Karpas-422 (cell line): ENCODE data around the gene E2F4. TPM values are rescaled to one million over a fixed set of nuclear protein-coding genes. Genes with fewer than 3 reads are reported as not detected.

ENCODE experiments used
- DNase-seq: peaks from one replicate; pipeline ENCODE4 v3.0.0-alpha.2; 2015
- H2AFZ ChIP-seq: fragments of 200-600 bp; sonication (generic); 2 replicates; pipeline ENCODE4 v1.6.1; 2014; ENCODE audit warnings: antibody characterized with exemption, low read length, mixed read lengths
- H3K27ac ChIP-seq: fragments of 200-600 bp; sonication (generic); 2 replicates; pipeline ENCODE4 v1.5.1; 2014; ENCODE audit warnings: mild to moderate bottlenecking, low read length, moderate library complexity
- H3K27me3 ChIP-seq: fragments of 200-600 bp; sonication (generic); 2 replicates; pipeline ENCODE4 v1.6.1; 2014; ENCODE audit warnings: low read length, mixed read lengths
- H3K36me3 ChIP-seq: fragments of 200-600 bp; sonication (generic); 2 replicates; pipeline ENCODE4 v1.6.1; 2014; ENCODE audit warnings: low read length, mixed read lengths; ENCODE audit not compliant: insufficient read depth
- H3K4me1 ChIP-seq: fragments of 200-600 bp; sonication (generic); 2 replicates; pipeline ENCODE4 v1.6.1; 2014; ENCODE audit warnings: mild to moderate bottlenecking, low read length, mixed read lengths
- H3K4me2 ChIP-seq: fragments of 200-600 bp; sonication (generic); 2 replicates; pipeline ENCODE4 v1.6.1; 2014; ENCODE audit warnings: low read length, low read depth, mild to moderate bottlenecking; ENCODE audit not compliant: poor library complexity, severe bottlenecking
- H3K4me3 ChIP-seq: fragments of 200-600 bp; sonication (generic); 2 replicates; pipeline ENCODE4 v1.5.1; 2014; ENCODE audit warnings: mild to moderate bottlenecking, antibody characterized with exemption, low read length, mixed read lengths
- H3K79me2 ChIP-seq: fragments of 200-600 bp; sonication (generic); 2 replicates; pipeline ENCODE4 v1.6.1; 2014; ENCODE audit warnings: mild to moderate bottlenecking, low read length, mixed read lengths
- H3K9ac ChIP-seq: fragments of 200-600 bp; sonication (generic); 2 replicates; pipeline ENCODE4 v1.6.0; 2014; ENCODE audit warnings: low read length
- H3K9me2 ChIP-seq: fragments of 200-600 bp; sonication (generic), shearing (Covaris generic); replicated peaks from 2 replicates; pipeline ENCODE4 v1.6.0; 2014; ENCODE audit warnings: mild to moderate bottlenecking, low read length, moderate library complexity; ENCODE audit not compliant: insufficient read depth
- H3K9me3 ChIP-seq: fragments of 300-700, 200-600 bp; sonication (generic); 2 replicates; pipeline ENCODE4 v1.6.1; 2014; ENCODE audit warnings: low read length, mixed read lengths
- H4K20me1 ChIP-seq: fragments of 200-600 bp; sonication (generic); 2 replicates; pipeline ENCODE4 v1.6.1; 2014; ENCODE audit warnings: mild to moderate bottlenecking, antibody characterized with exemption, low read length, low read depth; ENCODE audit not compliant: insufficient read depth
- total RNA-seq: library from RNA; depleted of rRNA; stranded (reverse); fragments of >200 nt; shearing (Covaris generic); gene quantifications from 2 replicates; pipeline ENCODE4 v1.2.3, GENCODE V29; 2014; ENCODE audit warnings: low replicate concordance

The E2F4 gene
- total RNA-seq, 1 experiment from 2014 or later, result 109 TPM

DNA sequence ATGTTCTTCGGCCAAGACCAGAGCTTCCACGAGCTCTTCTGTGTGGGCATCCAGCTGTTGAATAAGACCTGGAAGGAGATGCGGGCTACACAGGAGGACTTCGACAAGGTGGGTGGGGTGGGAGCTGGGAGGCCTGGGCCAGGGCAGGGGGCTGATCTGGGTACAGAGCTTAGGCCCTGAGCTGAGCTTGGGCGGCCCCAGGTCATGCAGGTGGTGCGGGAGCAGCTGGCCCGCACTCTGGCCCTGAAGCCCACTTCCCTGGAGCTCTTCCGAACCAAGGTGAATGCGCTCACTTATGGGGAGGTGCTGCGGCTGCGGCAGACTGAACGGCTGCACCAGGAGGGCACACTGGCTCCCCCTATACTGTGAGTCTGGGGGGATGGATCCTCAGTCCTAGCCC lies 10.5 kb downstream of the E2F4 start:
- peaks cover 6% of the 10 kb centered on the region; the same call in 1 of the 2 replicates for H3K36me3 ChIP-seq
- no peak overlapping the region for H2AFZ ChIP-seq
- H3K79me2 ChIP-seq, result no peaks in the 10 kb centered on the region
- no peaks in the 10 kb centered on the region for H3K9me2 ChIP-seq
- H3K9me3 ChIP-seq, result no peaks in the 10 kb centered on the region
- H3K27me3 ChIP-seq, result no peaks in the 10 kb centered on the region
- H3K4me1 ChIP-seq, result no peaks in the 10 kb centered on the region
- no peak overlapping the region for H3K27ac ChIP-seq
- no peak overlapping the region for H3K4me3 ChIP-seq
- peaks cover 6% of the 10 kb centered on the region; the same call in 1 of the 2 replicates for H4K20me1 ChIP-seq
- no peak overlapping the region for H3K9ac ChIP-seq
- DNase-seq, result no peak
- no peak overlapping the region for H3K4me2 ChIP-seq

DNA sequence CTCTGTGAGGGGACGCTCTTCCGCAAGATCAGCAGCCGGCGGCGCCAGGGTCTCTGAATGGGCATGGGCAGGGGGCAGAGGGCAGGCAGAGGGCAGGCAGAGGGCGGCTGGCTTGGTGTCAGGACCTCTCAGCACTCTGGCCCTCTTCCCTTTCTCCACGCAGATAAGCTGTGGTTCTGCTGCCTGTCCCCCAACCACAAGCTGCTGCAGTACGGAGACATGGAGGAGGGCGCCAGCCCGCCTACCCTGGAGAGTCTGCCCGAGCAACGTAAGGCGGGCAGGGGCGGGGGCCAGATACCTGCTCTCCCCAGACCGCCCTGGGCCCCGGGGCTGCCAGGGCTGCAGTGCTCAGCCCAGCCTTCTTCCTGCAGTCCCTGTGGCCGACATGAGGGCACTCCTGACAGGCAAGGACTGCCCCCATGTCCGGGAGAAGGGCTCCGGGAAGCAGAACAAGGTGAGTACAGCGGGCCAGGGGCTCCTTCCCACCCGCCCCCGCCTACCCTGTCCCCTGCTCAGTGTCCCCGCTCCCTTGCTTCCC lies 11.1 kb downstream of the E2F4 start:
- H3K9me2 ChIP-seq, result no peaks in the 10 kb centered on the region
- no peaks in the 10 kb centered on the region for H3K79me2 ChIP-seq
- peaks cover 1% of the 10 kb centered on the region; the same call in 1 of the 2 replicates for H4K20me1 ChIP-seq
- H2AFZ ChIP-seq, result no peak overlapping the region
- no peak for DNase-seq
- peaks cover 6% of the 10 kb centered on the region; the same call in 1 of the 2 replicates for H3K36me3 ChIP-seq
- H3K27me3 ChIP-seq, result no peaks in the 10 kb centered on the region
- no peaks in the 10 kb centered on the region for H3K4me1 ChIP-seq
- H3K4me3 ChIP-seq, result no peak overlapping the region
- H3K27ac ChIP-seq, result no peak overlapping the region
- no peak overlapping the region for H3K9ac ChIP-seq
- H3K4me2 ChIP-seq, result no peak overlapping the region
- H3K9me3 ChIP-seq, result no peaks in the 10 kb centered on the region

DNA sequence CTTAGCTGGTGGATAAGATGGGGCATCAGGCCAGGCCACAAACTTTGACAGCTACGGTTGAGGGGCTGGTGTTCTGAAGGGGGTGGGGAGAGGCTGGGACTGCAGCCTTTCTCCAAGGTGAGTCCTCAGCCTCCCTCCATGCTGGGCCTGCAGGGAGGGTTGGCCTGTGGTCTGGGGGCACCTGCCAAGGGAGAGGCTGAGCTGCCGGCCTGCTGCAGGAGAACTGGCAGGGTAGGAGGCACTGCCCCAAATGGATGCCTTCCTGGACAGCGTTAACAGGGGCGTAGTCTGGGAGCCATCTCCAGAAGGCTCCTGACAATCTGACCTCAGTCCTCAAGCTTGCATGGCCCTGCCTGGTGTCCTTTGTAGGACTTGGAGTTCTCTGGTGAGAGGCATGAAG lies 12.1 kb downstream of the E2F4 start:
- H3K4me2 ChIP-seq, result no peak overlapping the region
- H3K36me3 ChIP-seq, result 0 out of 2 replicates have a peak, but pooled peaks cover 2% of the 10 kb centered on the region
- no peak overlapping the region for H3K9ac ChIP-seq
- no peaks in the 10 kb centered on the region for H3K27me3 ChIP-seq
- no peak overlapping the region for H3K4me3 ChIP-seq
- no peak overlapping the region for H2AFZ ChIP-seq
- no peaks in the 10 kb centered on the region for H3K79me2 ChIP-seq
- H4K20me1 ChIP-seq, result peaks cover 4% of the 10 kb centered on the region; the same call in 1 of the 2 replicates
- no peak for DNase-seq
- H3K4me1 ChIP-seq, result no peaks in the 10 kb centered on the region
- no peaks in the 10 kb centered on the region for H3K9me3 ChIP-seq
- no peak overlapping the region for H3K27ac ChIP-seq
- H3K9me2 ChIP-seq, result no peaks in the 10 kb centered on the region

DNA sequence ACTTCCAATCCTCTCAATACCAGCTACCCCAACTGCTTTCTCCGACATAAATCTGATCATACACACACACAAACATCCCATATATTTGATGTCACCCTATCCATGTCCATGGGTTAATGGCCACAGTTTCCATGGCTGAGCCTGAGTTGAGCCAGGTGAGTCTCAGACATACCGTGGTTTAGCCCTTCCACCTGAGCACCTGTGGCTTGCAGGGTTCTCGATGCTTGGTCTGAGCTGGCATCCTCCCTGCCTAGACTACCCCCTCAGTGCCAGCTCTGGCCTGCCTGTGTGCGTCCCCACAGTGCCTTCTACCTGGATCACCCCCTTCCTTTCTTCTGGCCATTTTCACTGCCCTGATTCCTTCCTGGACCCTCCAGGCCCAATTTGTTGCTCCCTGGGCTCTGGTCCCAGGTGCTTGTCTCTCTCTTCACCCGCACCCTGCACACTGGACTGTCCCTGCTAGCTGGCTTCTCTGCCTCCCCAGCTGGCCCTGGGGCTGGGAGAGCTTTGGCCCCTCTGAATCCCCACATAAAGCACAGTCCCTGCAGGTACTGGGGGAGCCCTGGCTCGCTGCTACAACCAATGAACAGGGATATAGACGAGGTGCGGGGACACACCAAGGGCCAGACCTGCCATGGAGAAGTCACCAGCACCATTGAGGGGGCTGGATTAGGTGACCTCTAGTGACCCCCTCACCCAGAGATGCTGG lies 14.3 kb downstream of the E2F4 start:
- H2AFZ ChIP-seq, result no peak overlapping the region
- H3K9ac ChIP-seq, result no peak overlapping the region
- no peak for DNase-seq
- H3K9me3 ChIP-seq, result no peaks in the 10 kb centered on the region
- no peaks in the 10 kb centered on the region for H3K4me1 ChIP-seq
- H4K20me1 ChIP-seq, result peaks cover 4% of the 10 kb centered on the region; the same call in 1 of the 2 replicates
- no peak overlapping the region for H3K27ac ChIP-seq
- no peak overlapping the region for H3K4me3 ChIP-seq
- no peaks in the 10 kb centered on the region for H3K9me2 ChIP-seq
- H3K36me3 ChIP-seq, result 0 out of 2 replicates have a peak, but pooled peaks cover 2% of the 10 kb centered on the region
- H3K79me2 ChIP-seq, result no peaks in the 10 kb centered on the region
- no peaks in the 10 kb centered on the region for H3K27me3 ChIP-seq
- no peak overlapping the region for H3K4me2 ChIP-seq

DNA sequence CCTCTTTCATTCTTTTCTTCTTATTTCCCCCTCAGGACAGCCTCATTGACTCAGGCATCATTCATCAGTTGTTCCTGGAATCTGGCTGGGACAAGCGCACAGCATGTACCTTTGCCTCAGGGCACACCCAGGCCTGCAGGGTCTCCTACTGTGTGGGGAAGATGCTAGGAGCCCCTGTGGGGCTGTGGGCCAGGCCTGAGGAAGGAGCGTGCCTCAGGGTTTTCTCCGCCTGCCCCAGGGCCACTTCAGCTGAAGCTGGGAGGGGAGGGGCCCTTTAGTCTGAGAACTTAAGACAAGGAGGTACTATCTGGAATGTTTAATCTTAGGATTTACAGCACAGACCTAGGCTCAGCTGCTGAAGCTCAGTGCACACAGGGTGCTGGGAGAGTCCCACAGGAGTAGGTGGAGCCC lies 14.9 kb downstream of the E2F4 start:
- no peak overlapping the region for H2AFZ ChIP-seq
- H3K4me3 ChIP-seq, result no peak overlapping the region
- no peaks in the 10 kb centered on the region for H3K9me3 ChIP-seq
- no peak overlapping the region for H3K4me2 ChIP-seq
- no peaks in the 10 kb centered on the region for H3K4me1 ChIP-seq
- DNase-seq, result no peak
- H3K36me3 ChIP-seq, result no peaks in the 10 kb centered on the region
- no peaks in the 10 kb centered on the region for H3K9me2 ChIP-seq
- H3K79me2 ChIP-seq, result no peaks in the 10 kb centered on the region
- H3K9ac ChIP-seq, result no peak overlapping the region
- no peak overlapping the region for H3K27ac ChIP-seq
- H4K20me1 ChIP-seq, result peaks cover 4% of the 10 kb centered on the region; the same call in 1 of the 2 replicates
- no peaks in the 10 kb centered on the region for H3K27me3 ChIP-seq

DNA sequence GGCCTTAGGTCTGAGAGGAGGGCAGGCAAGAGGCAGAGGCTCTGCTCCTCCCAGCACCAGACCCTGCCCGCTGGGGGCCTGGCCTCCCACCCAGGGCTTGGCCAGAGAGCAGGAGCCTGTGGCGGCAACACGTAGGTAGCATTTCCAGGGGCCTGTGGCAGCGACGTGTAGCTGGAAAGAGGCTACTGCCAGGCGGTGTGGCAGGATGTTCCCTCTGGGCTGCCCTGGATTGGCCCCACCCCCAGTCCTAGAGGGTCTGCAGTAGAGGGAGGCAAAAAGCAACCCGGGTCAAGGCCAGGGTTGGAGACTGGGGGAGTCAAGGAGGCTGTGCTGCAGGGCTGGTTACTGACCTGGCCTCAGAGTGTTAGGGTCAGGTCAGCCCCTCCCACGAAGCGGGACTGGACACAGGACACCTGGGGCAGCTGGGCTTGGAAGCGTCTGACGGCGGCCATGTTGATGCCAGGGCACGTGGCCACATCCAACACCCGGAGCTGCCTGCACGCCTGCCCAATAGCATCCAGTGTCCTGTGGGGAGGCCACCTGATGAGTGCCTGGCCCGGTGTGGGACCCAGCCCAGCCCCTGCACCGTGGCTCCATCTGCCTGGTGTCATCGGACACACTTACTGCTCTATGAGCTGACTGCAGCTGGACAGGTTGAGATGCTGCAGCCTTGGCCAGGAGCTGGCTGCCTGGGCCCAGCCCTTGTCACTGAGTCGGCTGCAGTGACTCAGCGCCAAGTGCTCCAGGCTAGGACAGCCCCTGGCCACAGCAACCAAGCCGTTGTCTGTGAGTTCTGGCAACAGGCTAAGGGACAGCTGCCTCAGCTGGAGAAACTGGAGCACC lies 15.5 kb downstream of the E2F4 start:
- no peaks in the 10 kb centered on the region for H3K9me2 ChIP-seq
- no peaks in the 10 kb centered on the region for H3K79me2 ChIP-seq
- H2AFZ ChIP-seq, result no peak overlapping the region
- no peaks in the 10 kb centered on the region for H3K36me3 ChIP-seq
- H3K4me3 ChIP-seq, result no peak overlapping the region
- peaks cover 4% of the 10 kb centered on the region; the same call in 1 of the 2 replicates for H4K20me1 ChIP-seq
- no peaks in the 10 kb centered on the region for H3K9me3 ChIP-seq
- no peaks in the 10 kb centered on the region for H3K27me3 ChIP-seq
- no peaks in the 10 kb centered on the region for H3K4me1 ChIP-seq
- H3K9ac ChIP-seq, result no peak overlapping the region
- H3K27ac ChIP-seq, result no peak overlapping the region
- no peak for DNase-seq
- no peak overlapping the region for H3K4me2 ChIP-seq

DNA sequence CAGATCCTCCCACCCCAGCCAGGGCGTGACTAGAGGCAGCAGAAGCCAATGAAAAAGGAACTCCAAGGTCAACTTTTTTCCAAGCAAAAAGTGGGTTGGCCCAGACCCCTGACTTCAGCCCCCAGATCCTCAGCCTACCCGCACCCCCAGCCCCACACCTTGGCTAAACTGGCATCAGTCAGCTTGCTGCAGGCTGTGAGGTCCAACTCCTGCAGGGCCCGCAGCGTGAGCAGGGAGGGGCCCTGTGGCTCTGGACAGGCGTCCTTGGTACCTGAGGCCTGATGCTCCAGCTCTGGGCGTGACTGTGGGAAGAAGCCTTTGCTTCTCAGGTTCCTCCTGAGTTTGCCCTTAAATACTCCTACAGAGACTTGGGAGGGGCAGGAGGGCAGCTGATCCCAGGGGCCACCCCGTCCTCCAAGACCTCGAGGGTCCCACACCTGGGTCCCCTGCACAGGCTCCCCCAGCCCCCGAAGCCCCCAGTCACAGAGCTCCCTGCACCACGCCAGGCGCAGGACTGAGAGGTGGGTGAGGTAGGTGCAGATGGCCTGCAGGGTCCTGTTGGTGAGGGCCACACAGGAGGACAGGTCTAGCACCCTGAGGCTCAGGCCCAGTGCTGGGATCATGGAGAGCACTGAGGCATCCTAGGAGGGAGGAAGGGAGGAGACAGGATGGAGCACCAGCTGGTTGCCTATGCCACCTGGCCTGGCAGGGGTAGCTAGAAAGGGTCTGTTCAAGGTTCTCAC lies 16.4 kb downstream of the E2F4 start:
- H3K9ac ChIP-seq, result no peak overlapping the region
- H3K9me3 ChIP-seq, result no peaks in the 10 kb centered on the region
- H3K27ac ChIP-seq, result no peak overlapping the region
- no peaks in the 10 kb centered on the region for H3K27me3 ChIP-seq
- no peaks in the 10 kb centered on the region for H3K4me1 ChIP-seq
- H4K20me1 ChIP-seq, result peaks cover 4% of the 10 kb centered on the region; the same call in 1 of the 2 replicates
- no peaks in the 10 kb centered on the region for H3K79me2 ChIP-seq
- no peak overlapping the region for H2AFZ ChIP-seq
- H3K36me3 ChIP-seq, result no peaks in the 10 kb centered on the region
- DNase-seq, result no peak
- no peak overlapping the region for H3K4me3 ChIP-seq
- H3K9me2 ChIP-seq, result no peaks in the 10 kb centered on the region
- H3K4me2 ChIP-seq, result no peak overlapping the region
